NCI-H1694 treated with DMSO at 0.1 percent for 48 hours (cell line): Measurements from ENCODE around the gene ITPRID2.

Experiments used
- DNase-seq: peaks from one replicate; lab custom pipeline; 2025; lab: John Stamatoyannopoulos, UW

Gene ITPRID2

GRCh38 chr2:181882246-181883020 lies 9.1 kb upstream of the ITPRID2 start:
- no peak for DNase-seq

GRCh38 chr2:181884601-181885000 lies 6.9 kb upstream of the ITPRID2 start:
- no peak for DNase-seq

GRCh38 chr2:181885096-181885495 lies 6.4 kb upstream of the ITPRID2 start:
- no peak for DNase-seq

GRCh38 chr2:181886192-181886591 lies 5.3 kb upstream of the ITPRID2 start:
- DNase-seq = no peak

GRCh38 chr2:181887045-181887444 lies 4.5 kb upstream of the ITPRID2 start:
- DNase-seq = no peak

GRCh38 chr2:181889776-181890175 lies 1.8 kb upstream of the ITPRID2 start:
- no peak for DNase-seq

- no peak for DNase-seq
Observed at GRCh38 chr2:181890271-181890670, 1.3 kb upstream of the ITPRID2 start.

- peak; percentile 51 for DNase-seq
Observed at GRCh38 chr2:181891966-181892798, 652 bp downstream of the ITPRID2 start.

- peak; percentile 46 for DNase-seq
Observed at GRCh38 chr2:181892799-181893435, 1.4 kb downstream of the ITPRID2 start.

- DNase-seq = no peak
Observed at GRCh38 chr2:181894381-181894780, 2.9 kb downstream of the ITPRID2 start.

GRCh38 chr2:181895818-181896217 lies 4.3 kb downstream of the ITPRID2 start:
- no peak for DNase-seq

GRCh38 chr2:181896286-181896685 lies 4.8 kb downstream of the ITPRID2 start:
- DNase-seq = no peak

GRCh38 chr2:181900007-181900651 lies 8.6 kb downstream of the ITPRID2 start:
- no peak for DNase-seq

- DNase-seq = no peak
Observed at GRCh38 chr2:181902625-181903024, 11.1 kb downstream of the ITPRID2 start.

- peak; percentile 23 for DNase-seq
Observed at GRCh38 chr2:181904022-181904632, 12.6 kb downstream of the ITPRID2 start.

- DNase-seq = no peak
Observed at GRCh38 chr2:181907057-181907456, 15.5 kb downstream of the ITPRID2 start.

- no peak for DNase-seq
Observed at GRCh38 chr2:181907635-181908034, 16.1 kb downstream of the ITPRID2 start.

- no peak for DNase-seq
Observed at GRCh38 chr2:181910028-181910831, 18.7 kb downstream of the ITPRID2 start.

- no peak for DNase-seq
Observed at GRCh38 chr2:181911830-181912229, 20.3 kb downstream of the ITPRID2 start.

GRCh38 chr2:181915102-181915501 lies 23.6 kb downstream of the ITPRID2 start:
- DNase-seq = no peak
